SK-N-SH (cell line): ENCODE results near the gene C2orf15.

Experiments
- GABPA ChIP-seq: IDR thresholded peaks from 2 replicates; pipeline ENCODE4 v1.4.0; 2012; ENCODE audit warnings: low read depth, mild to moderate bottlenecking
- JUND ChIP-seq: IDR thresholded peaks from 2 replicates; pipeline ENCODE4 v1.4.0; 2012
- RAD21 ChIP-seq: IDR thresholded peaks from 2 replicates; pipeline ENCODE4 v1.6.1; 2012; ENCODE audit warnings: mild to moderate bottlenecking, low read length
- TF ChIP-seq, protein P1 (sequence below): fragments of 150-350 bp; IDR thresholded peaks from 2 replicates; pipeline ENCODE4 v1.6.1; 2017; ENCODE audit warnings: antibody characterized with exemption, low read length, low read depth, borderline replicate concordance
- TF ChIP-seq, protein P2 (sequence below): fragments of 200-600 bp; sonication (generic); IDR thresholded peaks from 2 replicates; pipeline ENCODE4 v1.6.1; 2017; ENCODE audit warnings: antibody characterized with exemption, mild to moderate bottlenecking, moderate library complexity

DNA sequence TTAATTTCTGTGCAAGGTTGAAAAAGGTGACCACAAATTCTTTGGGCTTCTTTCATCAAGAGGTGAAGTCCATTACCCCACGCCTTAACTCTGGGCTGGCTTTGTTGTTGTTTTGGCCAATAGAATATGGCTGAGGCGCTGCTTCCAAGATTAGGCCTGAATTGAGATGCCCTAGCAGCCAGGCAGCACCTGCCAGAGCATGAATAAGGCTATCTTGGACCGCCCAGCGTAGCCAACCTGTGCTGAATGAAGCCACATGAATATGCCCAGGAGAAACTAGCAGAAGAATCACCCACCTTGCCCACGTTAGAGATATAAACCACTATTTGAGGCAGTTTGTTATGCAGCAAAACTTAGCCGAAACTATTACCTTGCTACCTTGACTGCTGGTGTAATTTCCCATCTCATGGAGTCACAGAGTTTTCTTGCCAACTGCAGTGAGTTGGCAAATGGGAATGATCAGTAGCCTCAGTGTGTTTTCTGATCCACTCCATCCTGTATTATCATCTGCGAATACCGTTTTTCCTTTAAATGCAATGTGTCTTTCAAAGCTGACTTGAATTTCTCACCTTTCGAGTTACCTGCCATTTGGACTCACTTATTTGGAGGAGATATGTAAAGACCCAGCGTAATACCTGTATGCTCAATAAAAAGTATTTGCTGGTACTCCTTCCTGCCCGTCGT is 12.6 kb downstream of the C2orf15 start:
- TF ChIP-seq GABPA = no peak
- TF ChIP-seq, protein P1, sequence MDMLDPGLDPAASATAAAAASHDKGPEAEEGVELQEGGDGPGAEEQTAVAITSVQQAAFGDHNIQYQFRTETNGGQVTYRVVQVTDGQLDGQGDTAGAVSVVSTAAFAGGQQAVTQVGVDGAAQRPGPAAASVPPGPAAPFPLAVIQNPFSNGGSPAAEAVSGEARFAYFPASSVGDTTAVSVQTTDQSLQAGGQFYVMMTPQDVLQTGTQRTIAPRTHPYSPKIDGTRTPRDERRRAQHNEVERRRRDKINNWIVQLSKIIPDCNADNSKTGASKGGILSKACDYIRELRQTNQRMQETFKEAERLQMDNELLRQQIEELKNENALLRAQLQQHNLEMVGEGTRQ = no peak
- TF ChIP-seq, protein P2, sequence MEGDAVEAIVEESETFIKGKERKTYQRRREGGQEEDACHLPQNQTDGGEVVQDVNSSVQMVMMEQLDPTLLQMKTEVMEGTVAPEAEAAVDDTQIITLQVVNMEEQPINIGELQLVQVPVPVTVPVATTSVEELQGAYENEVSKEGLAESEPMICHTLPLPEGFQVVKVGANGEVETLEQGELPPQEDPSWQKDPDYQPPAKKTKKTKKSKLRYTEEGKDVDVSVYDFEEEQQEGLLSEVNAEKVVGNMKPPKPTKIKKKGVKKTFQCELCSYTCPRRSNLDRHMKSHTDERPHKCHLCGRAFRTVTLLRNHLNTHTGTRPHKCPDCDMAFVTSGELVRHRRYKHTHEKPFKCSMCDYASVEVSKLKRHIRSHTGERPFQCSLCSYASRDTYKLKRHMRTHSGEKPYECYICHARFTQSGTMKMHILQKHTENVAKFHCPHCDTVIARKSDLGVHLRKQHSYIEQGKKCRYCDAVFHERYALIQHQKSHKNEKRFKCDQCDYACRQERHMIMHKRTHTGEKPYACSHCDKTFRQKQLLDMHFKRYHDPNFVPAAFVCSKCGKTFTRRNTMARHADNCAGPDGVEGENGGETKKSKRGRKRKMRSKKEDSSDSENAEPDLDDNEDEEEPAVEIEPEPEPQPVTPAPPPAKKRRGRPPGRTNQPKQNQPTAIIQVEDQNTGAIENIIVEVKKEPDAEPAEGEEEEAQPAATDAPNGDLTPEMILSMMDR = no peak
- TF ChIP-seq RAD21 = no peak
- TF ChIP-seq JUND = no peak
